Measurements from ENCODE around the gene DQX1. TPM values are rescaled to one million over a fixed set of nuclear protein-coding genes. Genes with fewer than 3 reads are reported as not detected.

DQX1 gene
- total and polyA plus RNA-seq, 2 of the 8 experiments (the other 6 are each of a cell fraction or from before 2014, with no cell fraction given), result 0.76 to 1.1 TPM

DNA sequence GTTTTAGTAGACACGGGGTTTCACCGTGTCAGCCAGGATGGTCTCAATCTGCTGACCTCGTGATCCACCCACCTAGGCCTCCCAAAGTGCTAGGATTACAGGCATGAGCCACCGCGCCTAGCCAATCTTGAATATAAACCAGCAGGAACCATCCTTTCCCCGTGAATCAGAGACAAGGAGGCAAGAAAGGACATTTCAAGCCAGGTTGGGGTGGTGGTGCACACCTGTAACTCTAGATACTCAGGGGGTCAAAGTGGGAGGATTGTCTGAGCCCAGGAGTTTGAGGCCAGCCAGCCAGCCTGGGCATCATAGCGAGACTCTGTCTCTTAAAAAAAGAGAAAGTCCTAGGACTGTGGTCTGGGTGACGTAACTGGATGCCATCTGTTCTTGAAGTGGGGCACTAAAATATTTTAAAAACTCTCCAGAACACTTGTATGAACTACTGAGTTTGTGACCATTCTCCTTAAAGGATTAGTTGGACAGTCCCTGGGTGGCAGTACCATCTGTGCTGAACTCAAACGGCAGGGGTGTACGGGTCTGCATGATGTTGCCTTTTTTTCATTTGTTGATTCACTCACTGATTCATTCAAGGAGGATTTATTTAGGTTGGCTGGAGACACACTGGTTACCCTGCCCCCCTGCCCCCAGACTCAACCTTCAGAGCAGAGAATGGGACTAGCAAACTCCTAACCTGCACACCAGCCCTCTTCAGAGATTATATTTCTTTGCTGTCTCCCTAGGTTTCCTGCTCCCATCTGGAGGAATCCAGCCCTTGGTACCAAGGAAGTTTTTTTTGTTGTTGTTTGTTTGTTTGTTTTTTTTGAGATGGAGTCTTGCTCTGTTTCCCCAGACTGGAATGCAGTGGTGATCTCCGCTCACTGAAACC is 14.7 kb downstream of the DQX1 start:
- Histone ChIP-seq H4K20me1 (replicated peaks in 1 of 2; ENCODE audit: control insufficient read depth in 1 of 2, insufficient read depth in 2 of 2, low read length in 2 of 2) (peaks cover 2% of the 10 kb centered on the region in 2 experiments), H4K5ac (ENCODE audit: insufficient read length, low read depth, low read length) (no peak overlapping the region), H3K14ac (ENCODE audit: insufficient read length) (no peak overlapping the region), H2BK15ac (ENCODE audit: low read length) (no peak overlapping the region), H3K36me3 (ENCODE audit: control insufficient read depth in 2 of 4, insufficient read depth in 4 of 4, low read length in 3 of 4) (peaks cover 0 to 15% (median 0%) of the 10 kb centered on the region in 4 experiments; a peak in 1 of 8 replicates), H2BK5ac (ENCODE audit: low read depth, low read length) (no peak overlapping the region), H3K4me1 (replicated peaks in 1 of 4; ENCODE audit: control insufficient read depth in 3 of 4, insufficient read depth in 4 of 4, low read length in 3 of 4) (peaks cover 2 to 29% (median 16%) of the 10 kb centered on the region in 4 experiments), H3K56ac (replicated peaks; ENCODE audit: insufficient read length, low read depth, low read length) (no peak overlapping the region), H2BK120ac (replicated peaks; ENCODE audit: low read depth, low read length) (no peak overlapping the region), H3K79me1 (ENCODE audit: low read depth, low read length) (no peaks in the 10 kb centered on the region), H3K79me2 (ENCODE audit: control insufficient read depth in 1 of 2, insufficient read depth in 2 of 2, low read length in 2 of 2) (peaks cover 0 to 3% of the 10 kb centered on the region in 2 experiments; a peak in 1 of 4 replicates), H3K9ac (replicated peaks in 1 of 4; ENCODE audit: extremely low read depth in 1 of 4, low read depth in 3 of 4, low read length in 3 of 4) (no peak overlapping the region), H3K9me3 (ENCODE audit: insufficient read depth in 2 of 2, low read depth in 1 of 2, low read length in 1 of 2) (peaks cover 0 to 7% of the 10 kb centered on the region in 2 experiments; a peak in 2 of 4 replicates), H3K4me2 (ENCODE audit: insufficient read depth in 1 of 2, low read depth in 2 of 2, low read length in 2 of 2) (no peak overlapping the region), H4K91ac (replicated peaks; ENCODE audit: insufficient read length, low read length) (no peak overlapping the region), H3K4me3 (ENCODE audit: extremely low read depth in 1 of 4, insufficient read depth in 2 of 4, low read depth in 3 of 4, low read length in 4 of 4) (no peak overlapping the region), H2AK5ac (ENCODE audit: low read depth, low read length) (no peak overlapping the region), H3K27me3 (replicated peaks in 1 of 4; ENCODE audit: control insufficient read depth in 3 of 4, extremely low read depth in 1 of 4, insufficient read depth in 3 of 4, low read length in 3 of 4) (peaks cover 64 to 83% (median 78%) of the 10 kb centered on the region in 4 experiments), H4K8ac (ENCODE audit: extremely low read depth, insufficient read depth, low read length) (no peak overlapping the region), H2BK12ac (ENCODE audit: low read depth, low read length) (0 out of 2 replicates have a peak overlapping the region, but pooled peaks have one; percentile 12), H3K18ac (ENCODE audit: extremely low read depth, low read length) (no peak overlapping the region), H3K4ac (replicated peaks; ENCODE audit: insufficient read length, low read depth, low read length) (no peak overlapping the region), H2BK20ac (ENCODE audit: low read length) (no peak overlapping the region), H3K23ac (ENCODE audit: insufficient read length) (no peak overlapping the region), H2AFZ (ENCODE audit: low read length) (no peak overlapping the region), H3K23me2 (ENCODE audit: low read depth, low read length) (peaks cover 21% of the 10 kb centered on the region), H3K27ac (ENCODE audit: low read depth, low read length) (no peak overlapping the region)
- ChIA-PET POLR2A (ENCODE audit: partially characterized antibody) (interaction anchor here (2.6 to 6.7 kb wide), 2 partner anchors 11 to 13 kb away, joined by 13 to 63 read pairs; partner anchors contain the start of gene LBX2), CTCF (ENCODE audit: partially characterized antibody) (interaction anchor here (1.4 to 4.2 kb wide), 4 partner anchors 7 to 76 kb away, joined by 8 to 20 read pairs (median 9); partner anchors contain the start of genes CCDC142 and TTC31)
- TF ChIP-seq POLR2A (IDR thresholded peaks at IDR 0.05; ENCODE audit: control extremely low read depth in 1 of 2, low read depth in 2 of 2, low read length in 2 of 2), result no peak
- peak; percentile 37 for TF ChIP-seq EZH2 (IDR thresholded peaks at IDR 0.05; ENCODE audit: low read depth, low read length, severe bottlenecking)
- peak; percentile 37 for TF ChIP-seq RNF2 (IDR thresholded peaks at IDR 0.05; ENCODE audit: borderline replicate concordance, low read depth, low read length, missing control alignments, poor library complexity, severe bottlenecking)
- TF ChIP-seq CREB1 (IDR thresholded peaks at IDR 0.05), result no peak
- FAIRE-seq (no peak), DNase-seq (ENCODE audit: low read depth in 1 of 2, low spot score in 2 of 2) (no peak)
- WGBS, 2 experiments (ENCODE audit: extremely low coverage in 1 of 2, insufficient coverage in 1 of 2, insufficient read length in 1 of 2, insufficient replicate concordance in 2 of 2, low coverage in 1 of 2, low lambda C conversion rate in 2 of 2, missing lambda C conversion rate in 1 of 2), result 65% methylated on average over 11 of the region's 11 CpGs; no CpG with 5 or more reads in 1 of the 2 experiments
